ENCODE measurements around the gene LIN54. TPM values are rescaled to one million over a fixed set of nuclear protein-coding genes. Genes with fewer than 3 reads are reported as not detected.

LIN54 gene
- polyA plus RNA-seq, 1 of the 3 experiments (the other 2 are of a cell fraction), result 6.4 TPM

DNA sequence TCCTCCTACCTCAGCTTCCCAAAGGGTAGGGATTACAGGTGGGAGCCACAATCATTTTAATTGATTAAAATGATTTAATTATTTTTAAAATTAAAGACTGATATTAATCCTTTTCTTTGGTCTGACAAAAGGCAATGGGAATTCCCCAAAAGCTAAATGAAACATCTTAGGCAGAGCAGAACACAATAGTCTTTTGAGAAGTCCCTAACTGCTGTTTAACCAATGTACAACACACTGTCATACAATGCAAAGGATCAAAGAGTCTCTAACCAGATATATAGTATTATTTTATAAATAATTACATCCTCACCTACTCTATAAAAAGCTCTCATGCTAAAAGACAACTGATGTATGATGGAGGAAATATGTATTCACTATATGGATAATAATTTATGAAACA, 63.1 kb downstream of the LIN54 start:
- H3K36me3 ChIP-seq (replicated peaks in 1 of 2; ENCODE audit: control insufficient read depth in 1 of 2, insufficient read depth in 2 of 2, low read length in 1 of 2), result peaks cover 0 to 4% of the 10 kb centered on the region in 2 experiments
- H3K27me3 ChIP-seq (ENCODE audit: insufficient read depth), result no peaks in the 10 kb centered on the region
- no peak overlapping the region for H3K27ac ChIP-seq (ENCODE audit: low read depth in 2 of 2, low read length in 1 of 2)
- H3K9me2 ChIP-seq, result no peaks in the 10 kb centered on the region
- no peak for DNase-seq
- no peak overlapping the region for H3K4me3 ChIP-seq (ENCODE audit: low read depth in 2 of 2, low read length in 1 of 2)
- no peak overlapping the region for H2AFZ ChIP-seq (ENCODE audit: low read depth)
- peaks cover 10% of the 10 kb centered on the region; the same call in 1 of the 2 replicates for H3K79me2 ChIP-seq (ENCODE audit: insufficient read depth)
- POLR2A ChIA-PET, result no interaction called here
- no peaks in the 10 kb centered on the region for H4K20me1 ChIP-seq (ENCODE audit: insufficient read depth)
- TF ChIP-seq NRF1 (IDR thresholded peaks at IDR 0.05; ENCODE audit: low read depth, low read length), result no peak
- TF ChIP-seq, protein P1, sequence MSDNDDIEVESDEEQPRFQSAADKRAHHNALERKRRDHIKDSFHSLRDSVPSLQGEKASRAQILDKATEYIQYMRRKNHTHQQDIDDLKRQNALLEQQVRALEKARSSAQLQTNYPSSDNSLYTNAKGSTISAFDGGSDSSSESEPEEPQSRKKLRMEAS (IDR thresholded peaks at IDR 0.05; ENCODE audit: low read depth), result no peak
- no peak for TF ChIP-seq FOSL2 (IDR thresholded peaks at IDR 0.05; ENCODE audit: borderline replicate concordance, low read depth)
- TF ChIP-seq, protein P2, sequence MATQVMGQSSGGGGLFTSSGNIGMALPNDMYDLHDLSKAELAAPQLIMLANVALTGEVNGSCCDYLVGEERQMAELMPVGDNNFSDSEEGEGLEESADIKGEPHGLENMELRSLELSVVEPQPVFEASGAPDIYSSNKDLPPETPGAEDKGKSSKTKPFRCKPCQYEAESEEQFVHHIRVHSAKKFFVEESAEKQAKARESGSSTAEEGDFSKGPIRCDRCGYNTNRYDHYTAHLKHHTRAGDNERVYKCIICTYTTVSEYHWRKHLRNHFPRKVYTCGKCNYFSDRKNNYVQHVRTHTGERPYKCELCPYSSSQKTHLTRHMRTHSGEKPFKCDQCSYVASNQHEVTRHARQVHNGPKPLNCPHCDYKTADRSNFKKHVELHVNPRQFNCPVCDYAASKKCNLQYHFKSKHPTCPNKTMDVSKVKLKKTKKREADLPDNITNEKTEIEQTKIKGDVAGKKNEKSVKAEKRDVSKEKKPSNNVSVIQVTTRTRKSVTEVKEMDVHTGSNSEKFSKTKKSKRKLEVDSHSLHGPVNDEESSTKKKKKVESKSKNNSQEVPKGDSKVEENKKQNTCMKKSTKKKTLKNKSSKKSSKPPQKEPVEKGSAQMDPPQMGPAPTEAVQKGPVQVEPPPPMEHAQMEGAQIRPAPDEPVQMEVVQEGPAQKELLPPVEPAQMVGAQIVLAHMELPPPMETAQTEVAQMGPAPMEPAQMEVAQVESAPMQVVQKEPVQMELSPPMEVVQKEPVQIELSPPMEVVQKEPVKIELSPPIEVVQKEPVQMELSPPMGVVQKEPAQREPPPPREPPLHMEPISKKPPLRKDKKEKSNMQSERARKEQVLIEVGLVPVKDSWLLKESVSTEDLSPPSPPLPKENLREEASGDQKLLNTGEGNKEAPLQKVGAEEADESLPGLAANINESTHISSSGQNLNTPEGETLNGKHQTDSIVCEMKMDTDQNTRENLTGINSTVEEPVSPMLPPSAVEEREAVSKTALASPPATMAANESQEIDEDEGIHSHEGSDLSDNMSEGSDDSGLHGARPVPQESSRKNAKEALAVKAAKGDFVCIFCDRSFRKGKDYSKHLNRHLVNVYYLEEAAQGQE (IDR thresholded peaks at IDR 0.05; ENCODE audit: low read depth, low read length), result no peak
- TF ChIP-seq, protein P3, sequence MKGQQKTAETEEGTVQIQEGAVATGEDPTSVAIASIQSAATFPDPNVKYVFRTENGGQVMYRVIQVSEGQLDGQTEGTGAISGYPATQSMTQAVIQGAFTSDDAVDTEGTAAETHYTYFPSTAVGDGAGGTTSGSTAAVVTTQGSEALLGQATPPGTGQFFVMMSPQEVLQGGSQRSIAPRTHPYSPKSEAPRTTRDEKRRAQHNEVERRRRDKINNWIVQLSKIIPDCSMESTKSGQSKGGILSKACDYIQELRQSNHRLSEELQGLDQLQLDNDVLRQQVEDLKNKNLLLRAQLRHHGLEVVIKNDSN (IDR thresholded peaks at IDR 0.05; ENCODE audit: borderline replicate concordance, low read depth), result no peak
- TF ChIP-seq POLR2AphosphoS5 (IDR thresholded peaks at IDR 0.05; ENCODE audit: low read depth, low read length), result no peak
- no peak for TF ChIP-seq ELF1 (IDR thresholded peaks at IDR 0.05)
- TF ChIP-seq EZH2phosphoT487 (IDR thresholded peaks at IDR 0.05; ENCODE audit: borderline replicate concordance, low read depth), result no peak
- H3K4me1 ChIP-seq (ENCODE audit: control insufficient read depth in 1 of 2, insufficient read depth in 2 of 2, low read depth in 1 of 2, low read length in 1 of 2), result no peaks in the 10 kb centered on the region
- H3F3A ChIP-seq (replicated peaks; ENCODE audit: insufficient read depth), result peaks cover 5% of the 10 kb centered on the region
- CTCF ChIA-PET, result no interaction called here
- no peaks in the 10 kb centered on the region for H3K9me3 ChIP-seq
- H3K9ac ChIP-seq, result no peak overlapping the region
- no peak overlapping the region for H3K4me2 ChIP-seq

DNA sequence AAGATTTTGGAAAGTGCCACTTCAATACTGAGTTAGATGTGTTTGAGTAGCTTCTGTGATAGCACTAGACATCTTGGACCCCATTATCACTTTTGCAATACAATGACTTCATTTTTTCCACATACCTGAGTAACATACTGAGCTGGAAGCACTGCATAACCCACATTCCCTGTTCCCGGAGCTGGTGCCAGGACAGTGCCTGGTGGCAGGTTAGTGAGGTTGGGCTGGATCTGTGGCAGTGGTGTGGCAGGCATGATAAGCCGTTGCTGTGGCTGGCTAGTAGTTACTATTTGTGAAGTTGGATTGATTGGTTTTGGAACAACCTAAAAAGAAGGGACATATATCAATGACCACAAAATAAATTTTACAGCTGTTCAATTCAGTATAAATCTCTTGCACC, 71.2 kb downstream of the LIN54 start:
- DNase-seq, result no peak
- Histone ChIP-seq H3K4me3 (ENCODE audit: low read depth in 2 of 2, low read length in 1 of 2) (no peak overlapping the region), H3K36me3 (replicated peaks in 1 of 2; ENCODE audit: control insufficient read depth in 1 of 2, insufficient read depth in 2 of 2, low read length in 1 of 2) (peaks cover 40 to 51% of the 10 kb centered on the region in 2 experiments), H3K4me2 (no peak overlapping the region), H3F3A (replicated peaks; ENCODE audit: insufficient read depth) (no peaks in the 10 kb centered on the region), H3K27ac (ENCODE audit: low read depth in 2 of 2, low read length in 1 of 2) (no peak overlapping the region), H3K79me2 (ENCODE audit: insufficient read depth) (no peaks in the 10 kb centered on the region), H3K27me3 (ENCODE audit: insufficient read depth) (no peaks in the 10 kb centered on the region), H2AFZ (ENCODE audit: low read depth) (no peak overlapping the region), H3K9me3 (no peaks in the 10 kb centered on the region), H3K9me2 (no peaks in the 10 kb centered on the region), H3K4me1 (ENCODE audit: control insufficient read depth in 1 of 2, insufficient read depth in 2 of 2, low read depth in 1 of 2, low read length in 1 of 2) (no peaks in the 10 kb centered on the region), H4K20me1 (ENCODE audit: insufficient read depth) (no peaks in the 10 kb centered on the region), H3K9ac (no peak overlapping the region)
- WGBS (ENCODE audit: low lambda C conversion rate), result 96% methylated on average over 2 of the region's 2 CpGs
- ChIA-PET CTCF (interaction anchor here (1.2 to 1.4 kb wide), 2 partner anchors 42 to 71 kb away, joined by 3 to 4 read pairs; partner anchors contain the start of gene LIN54), POLR2A (no interaction called here)
- TF ChIP-seq RCOR1 (IDR thresholded peaks at IDR 0.05; ENCODE audit: low read length), result no peak
- TF ChIP-seq EZH2phosphoT487 (IDR thresholded peaks at IDR 0.05; ENCODE audit: borderline replicate concordance, low read depth), result no peak
- TF ChIP-seq, protein P2 (IDR thresholded peaks at IDR 0.05; ENCODE audit: low read depth, low read length), result no peak
- no peak for TF ChIP-seq RXRA (IDR thresholded peaks at IDR 0.05; ENCODE audit: borderline replicate concordance, low read depth)
- TF ChIP-seq, protein P4, sequence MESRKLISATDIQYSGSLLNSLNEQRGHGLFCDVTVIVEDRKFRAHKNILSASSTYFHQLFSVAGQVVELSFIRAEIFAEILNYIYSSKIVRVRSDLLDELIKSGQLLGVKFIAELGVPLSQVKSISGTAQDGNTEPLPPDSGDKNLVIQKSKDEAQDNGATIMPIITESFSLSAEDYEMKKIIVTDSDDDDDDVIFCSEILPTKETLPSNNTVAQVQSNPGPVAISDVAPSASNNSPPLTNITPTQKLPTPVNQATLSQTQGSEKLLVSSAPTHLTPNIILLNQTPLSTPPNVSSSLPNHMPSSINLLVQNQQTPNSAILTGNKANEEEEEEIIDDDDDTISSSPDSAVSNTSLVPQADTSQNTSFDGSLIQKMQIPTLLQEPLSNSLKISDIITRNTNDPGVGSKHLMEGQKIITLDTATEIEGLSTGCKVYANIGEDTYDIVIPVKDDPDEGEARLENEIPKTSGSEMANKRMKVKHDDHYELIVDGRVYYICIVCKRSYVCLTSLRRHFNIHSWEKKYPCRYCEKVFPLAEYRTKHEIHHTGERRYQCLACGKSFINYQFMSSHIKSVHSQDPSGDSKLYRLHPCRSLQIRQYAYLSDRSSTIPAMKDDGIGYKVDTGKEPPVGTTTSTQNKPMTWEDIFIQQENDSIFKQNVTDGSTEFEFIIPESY (IDR thresholded peaks at IDR 0.05; ENCODE audit: borderline replicate concordance, low read depth), result no peak
- TF ChIP-seq MXI1 (IDR thresholded peaks at IDR 0.05; ENCODE audit: low read depth, low read length), result no peak
- TF ChIP-seq JUND (IDR thresholded peaks at IDR 0.05), result no peak
- TF ChIP-seq, protein P1 (IDR thresholded peaks at IDR 0.05; ENCODE audit: low read depth), result no peak
- no peak for TF ChIP-seq EP300 (IDR thresholded peaks at IDR 0.05; ENCODE audit: borderline replicate concordance in 1 of 2, low read depth in 1 of 2, low read length in 1 of 2)
- no peak for TF ChIP-seq TAF1 (IDR thresholded peaks at IDR 0.05; ENCODE audit: borderline replicate concordance, low read depth, low read length)
- no peak for TF ChIP-seq FOXM1 (IDR thresholded peaks at IDR 0.05; ENCODE audit: low read depth)
- TF ChIP-seq GABPA (IDR thresholded peaks at IDR 0.05; ENCODE audit: low read depth), result no peak
